K562 (cell line): ENCODE measurements around the gene RAB6A. TPM values are rescaled to one million over a fixed set of nuclear protein-coding genes. Genes with fewer than 3 reads are reported as not detected.

Experiments
- CHD2 ChIP-seq: IDR thresholded peaks from 2 replicates; pipeline ENCODE4 v1.6.1; 2011; ENCODE audit warnings: low read depth, low read length
- CSDE1 ChIP-seq, 2 experiments: fragments of 450-650 bp; IDR thresholded peaks; 2 replicates each; pipeline ENCODE4 v1.6.1; 2016; ENCODE audit warnings: mild to moderate bottlenecking in 1 of 2
- DEAF1 ChIP-seq: fragments of 450-650 bp; formaldehyde crosslinking; IDR thresholded peaks from 2 replicates; pipeline ENCODE4 v1.4.0; 2020; ENCODE audit warnings: mild to moderate bottlenecking, moderate library complexity
- KDM4B ChIP-seq, 2 experiments: fragments of 450-650 bp in 1 of 2; sonication (generic) in 1 of 2; IDR thresholded peaks; 2 replicates each; pipeline ENCODE4 v1.6.1; 2016 to 2017; ENCODE audit warnings: borderline replicate concordance in 2 of 2, antibody characterized with exemption in 1 of 2, low read depth in 1 of 2, mild to moderate bottlenecking in 1 of 2
- KLF6 ChIP-seq: fragments of 250-450 bp; sonication (Bioruptor Pico); IDR thresholded peaks from 2 replicates; pipeline ENCODE4 v1.4.0; 2020; ENCODE audit warnings: mild to moderate bottlenecking, moderate library complexity, borderline replicate concordance
- MAFK ChIP-seq: IDR thresholded peaks from 2 replicates; pipeline ENCODE4 v1.6.1; 2011; ENCODE audit warnings: low read length, improper control_type of control experiment
- NBN ChIP-seq: fragments of 450-650 bp; IDR thresholded peaks from 2 replicates; pipeline ENCODE4 v1.6.1; 2016; ENCODE audit warnings: low read depth, mild to moderate bottlenecking
- OTX1 ChIP-seq: fragments of 450-650 bp; formaldehyde crosslinking; IDR thresholded peaks from 2 replicates; pipeline ENCODE4 v1.4.0; 2022; ENCODE audit warnings: mild to moderate bottlenecking
- PYGO2 ChIP-seq: fragments of 450-650 bp; IDR thresholded peaks from 2 replicates; pipeline ENCODE4 v1.6.1; 2016; ENCODE audit warnings: mild to moderate bottlenecking, missing genetic modification characterization, moderate library complexity, missing compliant biosample characterization
- RNF2 ChIP-seq: sonication (generic); IDR thresholded peaks from 2 replicates; pipeline ENCODE4 v1.6.1; 2016
- SREBF1 ChIP-seq: fragments of 150-350 bp; IDR thresholded peaks from 2 replicates; pipeline ENCODE4 v1.6.1; 2014; ENCODE audit warnings: antibody characterized with exemption, low read depth, low read length, borderline replicate concordance
- SRSF9 ChIP-seq: fragments of 200-400 bp; formaldehyde crosslinking; IDR thresholded peaks from 2 replicates; pipeline ENCODE4 v1.6.1; 2017; ENCODE audit warnings: low read depth, low read length, borderline replicate concordance
- ZEB2 ChIP-seq: fragments of 450-650 bp; IDR thresholded peaks from 2 replicates; pipeline ENCODE4 v1.6.1; 2016
- ZKSCAN3 ChIP-seq: fragments of 250-450 bp; sonication (Bioruptor Pico); IDR thresholded peaks from 2 replicates; pipeline ENCODE4 v1.4.0; 2020
- ZNF239 ChIP-seq: fragments of 250-450 bp; sonication (Bioruptor Pico); IDR thresholded peaks from 2 replicates; pipeline ENCODE4 v1.4.0; 2020; ENCODE audit warnings: mild to moderate bottlenecking
- ZNF282 ChIP-seq: sonication (generic); formaldehyde crosslinking; IDR thresholded peaks from 2 replicates; pipeline ENCODE4 v1.8.1; 2023; ENCODE audit warnings: missing genetic modification reagents
- ZNF398 ChIP-seq: fragments of 250-450 bp; sonication (Bioruptor Pico); IDR thresholded peaks from 2 replicates; pipeline ENCODE4 v1.8.0; 2021; ENCODE audit warnings: moderate library complexity, mild to moderate bottlenecking, inconsistent platforms
- ZNF436 ChIP-seq: fragments of 250-450, 450-650 bp; sonication (Bioruptor Pico); formaldehyde crosslinking; IDR thresholded peaks from 2 replicates; pipeline ENCODE4 v1.7.0; 2020; ENCODE audit warnings: mild to moderate bottlenecking
- polyA plus RNA-seq, 8 experiments: library from polyadenylated mRNA; depleted of rRNA in 4 of 8; stranded (reverse) in 5 of 8; unstranded in 3 of 8; fragments of >200 nt; fragmentation: Nextera tagmentation in 2 of 8; fragmentation: Illumina TruSeq in 1 of 8; extraction: Ambion mirVana in 2 of 8; extraction: Trizol in 1 of 8; gene quantifications; 2 replicates each; pipeline versions ENCODE4 v1.2.1 to v1.2.3, GENCODE V29; 2011 to 2014; ENCODE audit warnings: inconsistent platforms in 1 of 8, missing spikeins in 1 of 8
- total RNA-seq, 7 experiments: library from RNA; depleted of rRNA in 6 of 7; stranded (reverse); fragments of >200 nt in 6 of 7; fragmentation: Illumina TruSeq in 2 of 7; extraction: Trizol in 2 of 7; gene quantifications; 2 replicates each; pipeline versions ENCODE4 v1.2.1 to v1.2.3, GENCODE V29; 2011 to 2021; ENCODE audit warnings: low replicate concordance in 1 of 7
- TF ChIP-seq, protein P1 (sequence below): fragments of 250-450 bp; sonication (Bioruptor Pico); IDR thresholded peaks from 2 replicates; pipeline ENCODE4 v1.4.0; 2020
- TF ChIP-seq, protein P2 (sequence below): fragments of 250-450 bp; sonication (Bioruptor Pico); IDR thresholded peaks from 2 replicates; pipeline ENCODE4 v1.8.0; 2021; ENCODE audit warnings: moderate library complexity, mild to moderate bottlenecking, inconsistent platforms

Gene RAB6A
- total and polyA plus RNA-seq, 9 of the 15 experiments (the other 6 are each of a cell fraction or from before 2014, with no cell fraction given): 14.0 to 95.3 (median 45.4) TPM

DNA sequence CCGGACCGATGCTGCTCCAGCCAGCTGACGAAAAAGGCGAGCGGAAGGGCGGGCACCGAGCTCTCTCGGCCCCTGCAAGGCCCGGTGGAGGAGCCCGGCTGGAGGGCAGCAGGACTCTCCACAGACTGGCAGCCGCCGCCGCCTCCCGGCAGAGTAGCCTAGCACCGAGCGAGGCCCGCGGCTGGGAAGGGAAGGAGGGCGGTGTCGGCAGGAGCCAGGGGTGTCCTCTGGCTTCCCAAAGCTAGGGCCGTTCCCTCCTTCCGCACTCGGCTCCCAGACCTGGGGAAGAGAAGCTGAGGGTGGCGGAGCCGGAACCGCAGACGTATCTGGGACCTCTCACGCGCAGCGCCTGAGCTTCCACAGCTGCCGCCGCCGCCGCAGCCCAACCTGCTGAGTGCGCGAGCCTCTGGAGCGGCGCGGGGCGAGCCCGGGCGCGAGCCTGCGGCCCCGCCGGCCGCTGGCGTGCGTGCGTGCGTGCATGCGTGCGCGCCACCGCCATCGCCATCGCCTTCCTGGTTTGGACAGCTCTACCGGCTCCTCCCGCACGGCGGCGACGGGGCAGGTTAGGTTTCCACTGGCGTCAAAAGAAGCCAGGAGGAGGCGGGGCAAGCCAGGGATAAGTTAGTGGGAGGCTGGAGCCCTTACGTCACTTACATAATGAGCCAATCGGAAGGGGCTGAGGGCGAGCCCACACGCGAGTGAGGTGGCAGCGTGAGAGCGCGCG is at the start of gene RAB6A (continued):
- TF ChIP-seq, protein P1, sequence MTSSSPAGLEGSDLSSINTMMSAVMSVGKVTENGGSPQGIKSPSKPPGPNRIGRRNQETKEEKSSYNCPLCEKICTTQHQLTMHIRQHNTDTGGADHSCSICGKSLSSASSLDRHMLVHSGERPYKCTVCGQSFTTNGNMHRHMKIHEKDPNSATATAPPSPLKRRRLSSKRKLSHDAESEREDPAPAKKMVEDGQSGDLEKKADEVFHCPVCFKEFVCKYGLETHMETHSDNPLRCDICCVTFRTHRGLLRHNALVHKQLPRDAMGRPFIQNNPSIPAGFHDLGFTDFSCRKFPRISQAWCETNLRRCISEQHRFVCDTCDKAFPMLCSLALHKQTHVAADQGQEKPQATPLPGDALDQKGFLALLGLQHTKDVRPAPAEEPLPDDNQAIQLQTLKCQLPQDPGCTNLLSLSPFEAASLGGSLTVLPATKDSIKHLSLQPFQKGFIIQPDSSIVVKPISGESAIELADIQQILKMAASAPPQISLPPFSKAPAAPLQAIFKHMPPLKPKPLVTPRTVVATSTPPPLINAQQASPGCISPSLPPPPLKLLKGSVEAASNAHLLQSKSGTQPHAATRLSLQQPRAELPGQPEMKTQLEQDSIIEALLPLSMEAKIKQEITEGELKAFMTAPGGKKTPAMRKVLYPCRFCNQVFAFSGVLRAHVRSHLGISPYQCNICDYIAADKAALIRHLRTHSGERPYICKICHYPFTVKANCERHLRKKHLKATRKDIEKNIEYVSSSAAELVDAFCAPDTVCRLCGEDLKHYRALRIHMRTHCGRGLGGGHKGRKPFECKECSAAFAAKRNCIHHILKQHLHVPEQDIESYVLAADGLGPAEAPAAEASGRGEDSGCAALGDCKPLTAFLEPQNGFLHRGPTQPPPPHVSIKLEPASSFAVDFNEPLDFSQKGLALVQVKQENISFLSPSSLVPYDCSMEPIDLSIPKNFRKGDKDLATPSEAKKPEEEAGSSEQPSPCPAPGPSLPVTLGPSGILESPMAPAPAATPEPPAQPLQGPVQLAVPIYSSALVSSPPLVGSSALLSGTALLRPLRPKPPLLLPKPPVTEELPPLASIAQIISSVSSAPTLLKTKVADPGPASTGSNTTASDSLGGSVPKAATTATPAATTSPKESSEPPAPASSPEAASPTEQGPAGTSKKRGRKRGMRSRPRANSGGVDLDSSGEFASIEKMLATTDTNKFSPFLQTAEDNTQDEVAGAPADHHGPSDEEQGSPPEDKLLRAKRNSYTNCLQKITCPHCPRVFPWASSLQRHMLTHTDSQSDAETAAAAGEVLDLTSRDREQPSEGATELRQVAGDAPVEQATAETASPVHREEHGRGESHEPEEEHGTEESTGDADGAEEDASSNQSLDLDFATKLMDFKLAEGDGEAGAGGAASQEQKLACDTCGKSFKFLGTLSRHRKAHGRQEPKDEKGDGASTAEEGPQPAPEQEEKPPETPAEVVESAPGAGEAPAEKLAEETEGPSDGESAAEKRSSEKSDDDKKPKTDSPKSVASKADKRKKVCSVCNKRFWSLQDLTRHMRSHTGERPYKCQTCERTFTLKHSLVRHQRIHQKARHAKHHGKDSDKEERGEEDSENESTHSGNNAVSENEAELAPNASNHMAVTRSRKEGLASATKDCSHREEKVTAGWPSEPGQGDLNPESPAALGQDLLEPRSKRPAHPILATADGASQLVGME (CRISPR knock-in tag): no peak; the same call in 1 of the 2 replicates
- TF ChIP-seq SRSF9 (no peak), KLF6 (CRISPR knock-in tag) (no peak), OTX1 (CRISPR knock-in tag) (no peak), ZEB2 (no peak), ZNF282 (CRISPR knock-in tag) (no peak), CHD2 (peak; percentile 79; the same call in 1 of the 2 replicates), RNF2 (no peak), DEAF1 (no peak), MAFK (0 out of 2 replicates have a peak, but pooled peaks have one; percentile 7), SREBF1 (0 out of 2 replicates have a peak, but pooled peaks have one; percentile 30), CSDE1 (IDR thresholded peaks at IDR 0.05) (no peak), ZKSCAN3 (no peak), ZNF436 (CRISPR knock-in tag) (no peak), NBN (peak; percentile 32; the same call in 1 of the 2 replicates), KDM4B (IDR thresholded peaks at IDR 0.05; ENCODE audit: borderline replicate concordance in 2 of 2, low read depth in 1 of 2) (no peak), ZNF239 (no peak), PYGO2 (tag) (no peak), ZNF398 (no peak)
- TF ChIP-seq, protein P2, sequence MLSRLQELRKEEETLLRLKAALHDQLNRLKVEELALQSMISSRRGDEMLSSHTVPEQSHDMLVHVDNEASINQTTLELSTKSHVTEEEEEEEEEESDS (CRISPR knock-in tag): no peak
